Fibroblast of pulmonary artery (primary cell): ENCODE measurements around the gene CAMTA1.
"Not testable (repeated sequence)": the region's sequence is repeated elsewhere in the genome, so short reads cannot be mapped to it uniquely, and the experiment has no call there.

ENCODE experiments used
- DNase-seq: peaks from one replicate; pipeline ENCODE4 v3.0.0-alpha.2; 2010; ENCODE audit warnings: low read depth
- H3K4me3 ChIP-seq: replicated peaks from 2 replicates; pipeline ENCODE4 v1.5.1; 2011; ENCODE audit warnings: low read depth, mild to moderate bottlenecking, control low read depth, low read length, moderate library complexity
- TF ChIP-seq, protein P1 (sequence below): IDR thresholded peaks from 2 replicates; pipeline ENCODE4 v1.5.1; 2011; ENCODE audit warnings: mild to moderate bottlenecking, control low read depth, low read length, inconsistent platforms; ENCODE audit errors: missing control alignments

CAMTA1 gene

DNA sequence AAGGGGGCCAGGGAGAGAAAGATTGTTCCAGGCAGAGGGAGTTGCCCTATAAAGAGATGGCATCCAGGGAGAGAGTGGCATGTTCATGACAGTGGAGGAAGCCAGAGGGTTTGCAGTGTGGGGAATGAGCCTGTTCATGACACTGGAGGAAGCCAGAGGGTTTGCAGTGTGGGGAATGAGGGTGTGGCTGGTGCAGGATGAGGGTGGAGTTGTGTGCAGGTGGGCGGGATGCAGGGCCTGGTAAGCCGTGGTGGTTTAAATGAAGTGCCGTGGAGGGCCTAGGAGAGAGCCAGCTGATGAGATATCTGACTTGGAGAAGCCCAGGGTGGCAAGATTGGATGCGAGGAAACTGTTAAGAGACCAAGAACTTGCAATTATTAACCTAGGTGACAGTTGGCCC is 131.8 kb downstream of the CAMTA1 start:
- H3K4me3 ChIP-seq = no peak overlapping the region
- DNase-seq = no peak
- TF ChIP-seq, protein P1, sequence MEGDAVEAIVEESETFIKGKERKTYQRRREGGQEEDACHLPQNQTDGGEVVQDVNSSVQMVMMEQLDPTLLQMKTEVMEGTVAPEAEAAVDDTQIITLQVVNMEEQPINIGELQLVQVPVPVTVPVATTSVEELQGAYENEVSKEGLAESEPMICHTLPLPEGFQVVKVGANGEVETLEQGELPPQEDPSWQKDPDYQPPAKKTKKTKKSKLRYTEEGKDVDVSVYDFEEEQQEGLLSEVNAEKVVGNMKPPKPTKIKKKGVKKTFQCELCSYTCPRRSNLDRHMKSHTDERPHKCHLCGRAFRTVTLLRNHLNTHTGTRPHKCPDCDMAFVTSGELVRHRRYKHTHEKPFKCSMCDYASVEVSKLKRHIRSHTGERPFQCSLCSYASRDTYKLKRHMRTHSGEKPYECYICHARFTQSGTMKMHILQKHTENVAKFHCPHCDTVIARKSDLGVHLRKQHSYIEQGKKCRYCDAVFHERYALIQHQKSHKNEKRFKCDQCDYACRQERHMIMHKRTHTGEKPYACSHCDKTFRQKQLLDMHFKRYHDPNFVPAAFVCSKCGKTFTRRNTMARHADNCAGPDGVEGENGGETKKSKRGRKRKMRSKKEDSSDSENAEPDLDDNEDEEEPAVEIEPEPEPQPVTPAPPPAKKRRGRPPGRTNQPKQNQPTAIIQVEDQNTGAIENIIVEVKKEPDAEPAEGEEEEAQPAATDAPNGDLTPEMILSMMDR = no peak

DNA sequence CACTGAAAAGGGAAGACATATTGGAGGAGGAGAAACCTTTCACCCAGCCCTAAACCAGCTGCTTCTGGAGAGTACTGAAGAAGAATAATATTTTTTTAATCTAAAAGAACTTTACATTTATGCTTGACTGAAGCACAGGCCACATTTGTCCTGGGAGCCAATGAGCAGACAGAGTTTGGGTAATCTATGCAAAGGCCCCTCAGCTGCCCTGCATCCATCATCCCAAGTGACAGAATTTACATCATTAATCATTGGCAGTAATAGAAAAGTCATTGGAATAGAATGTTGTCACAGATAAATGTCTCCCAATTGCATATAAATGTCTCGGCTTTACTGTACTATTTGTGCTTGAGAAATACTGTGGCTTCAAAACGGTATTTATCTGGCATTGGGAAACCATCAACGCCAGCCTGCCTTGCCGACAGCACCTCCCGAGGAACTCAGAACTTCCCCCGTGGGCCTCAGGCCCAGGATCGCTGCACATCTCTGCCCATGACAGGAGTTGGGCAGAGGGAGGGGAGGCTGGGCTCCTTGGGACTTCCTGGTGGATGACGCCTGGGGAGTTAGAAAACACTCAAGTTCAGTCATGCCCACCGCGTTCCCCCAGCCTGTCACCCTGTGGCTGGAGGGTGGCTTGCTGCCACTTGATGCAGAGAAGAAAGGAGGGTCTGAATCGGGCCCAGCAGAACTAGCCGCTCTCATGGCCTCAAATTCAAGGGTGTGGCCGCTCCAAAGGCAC is 133.1 kb downstream of the CAMTA1 start:
- H3K4me3 ChIP-seq = no peak overlapping the region
- no peak for DNase-seq
- TF ChIP-seq, protein P1 = no peak

DNA sequence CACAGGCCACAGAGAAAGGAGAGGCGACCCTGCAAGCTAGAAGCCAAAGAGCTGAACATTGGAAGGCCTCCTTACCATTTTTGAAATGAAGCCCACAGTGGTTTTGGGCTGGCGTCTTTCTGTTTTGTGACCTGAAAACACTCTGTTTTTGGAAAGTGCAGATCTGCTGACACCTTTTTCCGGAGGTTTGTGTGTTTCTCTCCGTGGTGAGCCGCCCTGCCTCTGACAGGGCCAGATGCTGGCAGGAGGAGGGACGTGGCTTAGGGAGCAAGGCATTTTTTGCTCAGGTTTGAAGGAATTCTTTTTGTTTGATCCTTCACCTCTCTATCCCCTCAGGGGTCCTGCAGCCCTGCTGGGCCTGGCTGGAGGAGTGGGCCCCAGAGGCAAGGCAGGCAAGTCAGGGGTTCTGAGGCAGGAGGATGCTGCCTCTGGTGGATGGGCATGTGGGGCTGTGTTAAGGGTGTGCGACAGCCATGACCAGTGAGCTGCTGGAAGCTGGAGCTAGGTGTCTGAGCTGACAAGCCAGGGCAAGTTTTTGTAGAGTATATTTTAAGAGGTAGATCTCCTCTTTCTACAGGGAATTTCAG is 133.8 kb downstream of the CAMTA1 start:
- TF ChIP-seq, protein P1 = no peak
- DNase-seq = no peak
- H3K4me3 ChIP-seq = no peak overlapping the region

DNA sequence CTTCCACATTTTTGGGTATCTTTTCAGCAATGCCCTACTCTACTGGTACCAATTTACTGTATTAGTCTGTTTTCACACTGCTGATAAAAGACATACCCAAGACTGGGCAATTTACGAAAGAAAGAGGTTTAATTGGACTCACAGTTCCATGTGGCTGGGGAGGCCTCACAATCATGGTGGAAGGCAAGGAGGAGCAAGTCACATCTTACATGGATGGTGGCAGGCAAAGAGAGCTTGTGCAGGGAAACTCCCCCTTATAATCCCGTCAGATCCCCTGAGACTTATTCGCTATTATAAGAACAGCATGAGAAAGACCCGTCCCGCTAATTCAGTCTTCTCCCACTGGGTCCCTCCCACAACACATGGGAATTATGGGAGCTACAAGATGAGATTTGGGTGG is 136.3 kb downstream of the CAMTA1 start:
- not testable (repeated sequence) for DNase-seq, H3K4me3 ChIP-seq

DNA sequence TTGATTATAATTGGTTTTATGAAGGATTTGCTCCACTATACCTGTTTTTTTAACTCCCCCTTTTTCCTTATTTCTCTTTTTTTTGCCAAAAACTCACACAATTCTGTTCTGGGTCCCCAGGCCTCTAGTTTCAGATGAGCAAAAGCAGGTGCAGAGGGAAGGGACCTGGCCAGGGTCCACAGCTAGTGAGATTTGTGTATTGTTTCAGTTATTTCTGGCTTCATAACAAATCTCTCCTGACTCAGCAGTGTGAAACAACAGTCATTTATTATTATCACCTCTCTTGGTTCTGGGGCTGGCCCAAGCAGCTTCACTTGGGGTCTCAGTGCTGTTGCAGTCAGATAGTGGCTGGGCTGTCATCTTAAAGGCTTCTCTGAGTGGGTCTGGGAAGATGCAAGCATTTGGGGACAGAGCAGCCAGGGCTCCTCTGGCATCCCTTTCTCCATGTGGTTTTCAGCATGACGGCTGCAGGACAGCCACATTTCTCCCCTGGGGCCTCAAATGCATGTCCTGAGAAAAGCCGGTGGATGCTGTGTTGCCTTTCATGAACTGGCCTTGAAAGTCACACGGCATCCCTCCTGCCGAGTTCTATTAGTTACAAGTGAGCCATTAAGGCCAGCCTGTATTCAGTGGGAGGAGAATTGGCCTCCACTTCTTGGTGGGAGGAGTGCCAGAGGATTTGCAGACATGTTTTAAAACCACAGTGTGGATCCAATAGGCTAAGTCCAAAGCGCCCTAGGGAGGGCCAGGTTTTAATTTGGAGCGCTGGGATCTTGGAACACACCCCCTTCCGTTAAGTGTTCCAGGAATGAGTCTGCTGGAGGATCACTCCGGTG is 137.1 kb downstream of the CAMTA1 start:
- H3K4me3 ChIP-seq = no peak overlapping the region
- TF ChIP-seq, protein P1 = no peak
- DNase-seq = peak; percentile 59

DNA sequence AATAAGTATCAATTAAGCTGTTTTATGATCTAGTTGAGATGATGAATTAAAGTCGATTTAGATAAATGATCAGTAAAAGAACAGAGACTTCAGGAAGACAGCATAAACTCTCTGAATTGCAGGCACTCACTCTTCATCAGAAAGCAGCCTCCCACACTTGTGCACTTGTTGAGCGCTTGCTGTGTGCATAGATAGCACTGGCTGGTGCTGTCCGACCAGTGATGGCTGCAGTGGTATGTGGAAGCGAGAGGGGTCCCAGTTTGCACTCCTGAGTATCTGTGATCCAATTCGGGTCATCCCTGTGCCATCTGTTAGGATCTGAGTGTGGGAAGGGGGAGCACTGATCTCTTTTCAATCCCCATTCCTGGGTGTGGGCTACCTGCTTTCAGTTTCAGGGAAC is 137.8 kb downstream of the CAMTA1 start:
- H3K4me3 ChIP-seq = no peak overlapping the region
- TF ChIP-seq, protein P1 = no peak
- DNase-seq = no peak

DNA sequence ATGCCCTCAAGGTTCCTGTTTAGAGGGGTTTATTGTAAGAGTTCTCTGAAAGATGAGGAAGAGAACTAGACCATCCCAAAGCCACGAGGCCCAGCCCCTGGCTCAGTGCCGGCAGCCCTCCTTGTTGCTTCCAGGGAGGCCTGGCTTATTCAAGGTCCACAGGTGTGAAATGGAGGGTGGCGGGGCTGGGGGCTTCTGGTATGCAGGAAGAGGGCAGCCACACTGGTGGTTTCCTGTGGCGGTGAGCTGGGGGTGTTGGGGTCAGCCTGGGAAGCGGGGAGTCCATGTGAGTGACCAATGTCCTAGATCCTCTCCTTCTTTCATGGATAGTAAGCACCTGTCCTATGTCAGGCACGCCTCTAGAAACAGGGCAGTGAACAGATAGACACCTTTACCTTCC is 138.2 kb downstream of the CAMTA1 start:
- H3K4me3 ChIP-seq = no peak overlapping the region
- no peak for DNase-seq
- TF ChIP-seq, protein P1 = no peak
